Left lobe of liver (tissue), 2 donors: ENCODE measurements around the gene OCRL. TPM values are rescaled to one million over a fixed set of nuclear protein-coding genes. Genes with fewer than 3 reads are reported as not detected.

Experiments
- ATAC-seq: fragments of 200-7000 bp; cut with Tn5 transposase; one replicate; pipeline ENCODE4 v1.9.1; 2020; ENCODE audit warnings: mild to moderate bottlenecking, moderate library complexity
- DNase-seq: peaks from one replicate; pipeline ENCODE4 v3.0.0-alpha.2; 2020; ENCODE audit warnings: low spot score
- total RNA-seq: library from RNA; stranded (reverse); gene quantifications from one replicate; pipeline ENCODE4 v1.2.1, GENCODE V29; 2021
- donor health status: DM: no; HTN: no; CAD: no; lungs with moderate emphysema.
- donor health status: DM: no; HTN: yes; CAD: no.

The OCRL gene
- total RNA-seq: 7.5 TPM

DNA sequence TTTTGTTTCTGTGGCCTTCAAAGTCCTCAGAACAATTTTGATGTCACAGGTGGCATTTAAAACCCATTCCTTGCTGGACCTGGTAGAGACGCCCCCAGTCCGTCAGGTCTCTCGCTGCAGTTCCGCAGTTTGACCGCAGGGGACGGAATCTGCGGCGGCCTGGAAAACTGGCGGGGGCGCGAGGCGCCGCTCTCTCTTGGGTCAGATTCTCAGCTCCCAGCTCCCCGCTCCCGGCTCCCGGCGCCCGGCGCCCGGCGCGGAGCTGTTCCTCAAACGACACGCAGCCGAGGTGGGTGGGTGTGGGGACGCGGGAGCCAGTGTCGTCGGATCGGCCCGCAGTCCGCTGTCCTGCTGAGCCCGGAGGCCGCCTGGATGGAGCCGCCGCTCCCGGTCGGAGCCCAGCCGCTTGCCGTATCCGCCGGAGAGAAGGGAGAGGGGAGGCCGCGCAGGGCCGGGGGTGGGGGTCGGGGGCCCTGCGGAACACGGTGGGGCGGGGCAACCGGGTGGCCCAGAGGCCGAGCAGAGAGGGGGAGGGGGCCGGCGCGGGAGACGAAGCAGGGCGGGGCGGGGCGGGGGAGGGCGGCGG is at the start of gene OCRL:
Gene OCRL (plus strand): TSS at position 192 of the 586 bp plus-strand sequence. CDS start 181 bp downstream, at position 373.
- peak; percentile 90 for ATAC-seq

DNA sequence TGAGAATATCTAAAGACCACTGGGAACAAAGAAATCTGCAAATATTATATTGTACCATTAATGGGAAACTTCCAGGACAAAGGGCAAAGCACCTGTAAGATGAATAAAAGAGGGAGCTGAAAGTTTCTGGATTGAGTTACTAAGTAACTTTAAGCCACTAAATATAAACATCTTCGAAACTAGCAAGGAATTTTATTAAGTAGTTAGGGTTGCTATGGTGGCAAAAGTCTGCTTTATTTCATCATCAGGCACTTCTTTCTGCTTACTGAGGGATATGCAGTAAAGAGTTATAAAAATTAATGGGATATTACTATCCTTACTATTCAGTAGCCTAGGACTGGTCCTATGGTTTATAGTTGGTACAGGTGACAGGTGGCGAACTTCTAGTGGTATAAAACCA is 49.7 kb upstream of the OCRL start:
- ATAC-seq: no peak
- DNase-seq: no peak

More for the DNA sequence above, at the start of gene OCRL:
- DNase-seq: peak; percentile 62

DNA sequence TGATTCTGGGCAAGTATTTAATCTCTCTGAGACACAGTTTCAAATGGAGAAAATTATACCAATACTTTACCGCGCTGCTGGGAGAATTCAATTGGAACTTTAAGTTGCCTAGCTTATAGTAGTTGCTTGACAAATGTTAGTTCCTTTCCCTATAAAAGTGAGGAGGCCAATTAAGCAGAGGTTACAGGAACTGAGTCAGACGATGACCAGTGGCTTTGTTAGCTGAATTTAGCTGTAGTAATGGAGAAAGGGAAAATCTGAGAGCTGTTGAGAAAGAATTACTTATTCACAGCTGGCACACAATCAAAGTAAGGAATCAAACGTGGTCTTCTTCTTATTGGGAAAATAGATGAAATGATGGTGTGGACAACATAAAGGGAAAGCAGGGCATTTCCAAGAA is 46.4 kb upstream of the OCRL start:
- no peak for ATAC-seq
- DNase-seq: no peak

DNA sequence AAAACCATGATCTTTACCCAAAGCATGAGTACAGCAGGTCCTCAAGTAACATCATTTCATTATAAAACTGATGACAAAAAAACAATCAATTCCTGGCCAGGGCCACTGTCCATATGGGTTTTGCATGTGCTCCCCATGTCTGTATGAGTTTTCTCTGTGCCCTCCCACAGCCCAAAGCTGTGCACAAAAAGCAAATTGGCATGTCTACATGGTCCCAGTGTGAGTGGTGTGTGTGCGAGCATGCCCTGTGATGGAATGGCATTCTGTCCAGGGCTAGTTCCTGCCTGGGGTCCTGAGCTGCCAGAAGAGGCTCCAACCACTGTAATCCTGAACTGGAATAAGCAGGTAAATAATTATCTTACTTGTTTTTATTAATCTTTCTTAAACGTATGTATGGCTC is 45.2 kb upstream of the OCRL start:
- DNase-seq: no peak
- no peak for ATAC-seq

GRCh38 chrX:129495900-129496299 is 44.2 kb upstream of the OCRL start:
- no peak for DNase-seq

DNA sequence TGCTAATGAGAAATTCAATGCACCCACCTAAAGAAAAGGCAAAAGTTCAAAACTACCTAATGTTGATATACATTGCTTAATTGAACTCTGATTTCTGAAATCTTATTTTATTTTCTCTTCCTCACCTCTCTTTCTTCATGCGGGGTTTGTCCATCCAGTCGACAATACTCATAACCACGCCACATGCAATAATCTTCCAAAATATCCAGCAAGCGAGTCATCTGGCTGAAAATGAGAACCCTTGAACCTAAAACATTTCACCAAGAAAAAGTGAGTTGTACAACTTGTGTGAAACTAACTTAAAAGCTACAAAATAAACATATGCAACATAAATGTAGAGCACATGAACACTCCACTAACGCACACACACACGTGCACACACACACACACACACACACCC is 43.4 kb upstream of the OCRL start:
- ATAC-seq: no peak
- DNase-seq: no peak

More at GRCh38 chrX:129495900-129496299, 44.2 kb upstream of the OCRL start:
- ATAC-seq: no peak

DNA sequence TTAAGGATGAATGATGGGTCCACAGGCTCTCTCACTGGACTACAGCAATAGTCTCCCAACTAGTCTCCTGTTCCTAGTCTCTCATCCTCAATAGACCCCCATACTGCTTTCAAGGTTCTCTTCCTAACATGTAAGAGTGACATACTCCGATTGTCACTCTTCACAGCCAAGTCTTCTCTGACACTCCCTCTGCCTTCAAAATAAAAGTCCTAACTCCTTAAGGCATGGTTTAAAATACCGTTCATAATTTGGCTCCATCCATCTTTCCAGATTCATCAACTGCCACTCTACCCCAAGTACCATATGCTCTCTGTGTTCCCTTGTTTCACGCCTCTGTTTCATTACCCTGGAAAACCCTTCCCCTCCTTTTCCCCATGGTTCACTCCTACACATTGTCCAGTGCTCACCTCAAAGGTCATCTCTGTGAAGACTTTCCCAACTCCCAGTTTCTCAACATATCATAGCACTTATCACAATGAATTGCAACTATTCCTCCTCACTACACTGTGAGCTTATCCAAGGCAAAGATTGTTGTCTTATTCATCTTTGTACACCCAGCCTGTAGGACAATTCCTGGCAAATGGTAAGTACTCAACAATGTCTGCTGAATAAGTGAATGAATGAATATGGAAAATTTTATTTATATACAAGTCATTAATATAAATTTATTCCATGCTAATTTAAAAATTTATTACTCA is 42.8 kb upstream of the OCRL start:
- no peak for DNase-seq
- no peak for ATAC-seq

DNA sequence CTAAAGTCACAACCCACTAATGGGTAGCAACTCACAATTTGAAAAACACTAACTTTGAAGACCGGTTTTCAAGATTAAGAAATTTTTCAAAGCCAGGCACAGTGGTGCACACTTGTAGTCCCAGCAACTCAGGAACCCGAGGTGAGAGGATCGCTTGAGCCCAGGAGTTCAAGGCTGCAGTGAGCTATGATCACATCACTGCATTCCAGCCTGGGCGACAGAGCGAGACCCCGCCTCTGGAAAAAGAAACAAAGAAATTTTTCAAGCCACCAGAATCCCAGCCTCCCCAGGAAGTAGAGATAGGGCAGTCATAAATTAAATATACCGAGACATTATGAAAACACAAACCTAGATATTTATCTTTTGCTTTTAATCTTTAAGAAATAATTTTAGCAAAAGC is 29.7 kb upstream of the OCRL start:
- ATAC-seq (no peak), DNase-seq (no peak)

GRCh38 chrX:129511689-129512088 is 28.4 kb upstream of the OCRL start:
- peak; percentile 52 for ATAC-seq
- no peak for DNase-seq

- DNase-seq: no peak
- ATAC-seq: no peak
Measured at GRCh38 chrX:129512409-129512808, 27.6 kb upstream of the OCRL start.

DNA sequence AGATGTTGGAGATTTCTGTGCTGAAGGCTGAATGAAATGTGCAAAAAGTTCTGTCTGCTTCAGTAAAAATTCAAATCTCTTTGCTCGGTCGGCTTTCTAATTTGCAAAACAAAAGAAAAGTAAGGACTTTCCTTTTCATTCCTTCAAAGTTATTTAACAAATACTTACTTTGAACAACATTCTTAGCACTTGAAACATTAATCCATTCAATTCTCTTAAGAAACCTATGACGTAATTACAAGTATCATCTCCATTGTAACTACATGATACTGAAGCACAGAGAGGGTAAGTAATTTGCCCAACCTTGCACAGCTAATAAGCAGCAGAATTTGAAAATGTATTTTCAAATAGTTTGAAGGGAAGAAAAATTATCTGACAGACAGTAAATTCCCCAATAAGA is 23.7 kb upstream of the OCRL start:
- ATAC-seq: no peak
- DNase-seq: no peak

DNA sequence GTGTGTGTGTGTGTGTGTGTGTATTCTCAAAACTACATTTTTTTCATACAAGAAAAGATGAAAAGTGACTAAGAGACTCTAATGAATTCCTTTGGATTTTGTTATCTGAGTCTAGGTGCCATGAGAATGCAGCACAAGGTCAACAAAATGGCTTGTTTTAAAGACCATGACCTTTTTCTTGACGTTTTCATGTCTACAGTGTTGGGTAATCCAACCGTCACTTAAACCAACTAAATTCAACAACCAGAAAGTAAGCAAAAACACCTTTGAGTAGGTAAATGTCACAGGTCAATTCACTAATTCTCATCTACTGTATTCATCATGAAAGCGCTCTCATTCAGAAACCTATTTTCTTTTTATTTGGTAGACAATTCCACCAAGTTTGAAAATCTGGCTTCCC is 19.9 kb upstream of the OCRL start:
- DNase-seq (no peak), ATAC-seq (no peak)

GRCh38 chrX:129522184-129523078 is 17.6 kb upstream of the OCRL start:
- peak; percentile 60 for DNase-seq
- ATAC-seq: peak; percentile 68

DNA sequence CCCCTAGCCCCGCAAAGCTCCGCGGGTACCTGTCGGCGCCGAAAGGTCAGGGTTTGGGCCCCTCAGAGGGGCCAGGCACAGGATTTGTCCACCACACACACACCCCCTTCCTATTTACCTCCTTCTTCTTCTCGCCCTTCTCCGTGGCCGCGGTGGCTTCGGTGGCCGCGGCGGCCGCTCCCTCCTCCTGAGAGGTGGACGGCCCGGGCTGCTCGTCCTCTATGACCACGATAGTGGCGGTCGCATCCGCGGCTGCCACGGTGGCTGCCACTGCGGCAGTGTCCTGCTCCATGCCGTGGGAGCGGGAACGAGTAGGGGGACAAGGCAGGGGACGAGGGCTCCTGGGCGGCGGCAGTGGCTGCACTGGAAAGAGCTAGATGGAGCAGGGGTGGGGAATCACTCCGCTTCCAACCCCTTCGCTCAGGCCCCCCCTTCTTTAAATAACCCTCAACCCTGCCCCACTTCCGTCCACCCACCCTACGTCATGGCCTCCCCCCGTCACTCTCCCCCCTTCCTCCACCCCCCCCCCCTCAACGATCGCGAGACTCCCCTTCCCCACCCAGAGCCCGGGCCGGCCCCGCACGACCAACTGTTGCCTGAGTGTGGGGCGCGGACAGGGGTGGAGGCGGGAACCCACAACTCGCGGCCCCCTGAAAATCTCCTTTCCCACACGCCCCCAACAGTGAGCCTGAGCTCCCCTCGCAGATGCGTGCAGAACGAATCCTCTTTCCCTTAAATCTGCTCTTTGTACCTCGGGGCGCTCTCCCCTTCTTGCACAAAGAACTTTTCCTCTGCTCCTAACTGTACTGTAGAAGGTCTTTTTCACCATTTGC is 16.8 kb upstream of the OCRL start, which contains the start of gene SMARCA1:
Gene SMARCA1 (minus strand): TSS at position 412 of the 833 bp plus-strand sequence. CDS start 120 bp downstream, at position 292.
- peak; percentile 49 for DNase-seq

DNA sequence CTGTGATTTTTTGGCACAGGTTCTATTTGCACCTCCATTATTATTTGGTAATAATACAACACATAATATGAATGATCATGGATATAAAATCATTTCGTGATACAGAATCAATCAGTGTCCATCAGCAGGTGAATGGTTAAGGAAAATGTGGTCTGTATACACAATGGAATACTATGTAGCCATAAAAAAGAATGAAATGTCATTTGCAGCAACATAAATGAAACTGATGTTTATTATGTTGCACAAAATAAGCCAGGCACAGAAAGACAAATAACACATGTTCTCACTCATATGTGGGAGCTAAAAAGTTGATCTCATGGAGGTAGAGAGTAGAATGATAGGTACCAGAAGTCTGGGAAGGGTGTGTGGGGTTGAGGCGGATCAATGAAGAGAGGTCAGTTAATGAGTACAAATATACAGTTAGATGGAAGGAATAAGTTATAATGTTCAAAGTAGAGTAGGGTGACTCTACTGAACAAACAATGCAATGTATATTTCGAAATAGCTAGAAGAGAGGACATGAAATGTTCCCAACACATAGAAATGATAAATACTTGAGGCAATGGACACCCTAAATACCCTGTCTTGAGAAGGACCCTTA is 15.7 kb upstream of the OCRL start:
- ATAC-seq: no peak

More for the DNA sequence above, 16.8 kb upstream of the OCRL start, which contains the start of gene SMARCA1:
- ATAC-seq: peak; percentile 69

GRCh38 chrX:129525162-129525561 is 14.9 kb upstream of the OCRL start:
- peak; percentile 60 for ATAC-seq
- peak; percentile 62 for DNase-seq

More for the DNA sequence above, 15.7 kb upstream of the OCRL start:
- DNase-seq: no peak

DNA sequence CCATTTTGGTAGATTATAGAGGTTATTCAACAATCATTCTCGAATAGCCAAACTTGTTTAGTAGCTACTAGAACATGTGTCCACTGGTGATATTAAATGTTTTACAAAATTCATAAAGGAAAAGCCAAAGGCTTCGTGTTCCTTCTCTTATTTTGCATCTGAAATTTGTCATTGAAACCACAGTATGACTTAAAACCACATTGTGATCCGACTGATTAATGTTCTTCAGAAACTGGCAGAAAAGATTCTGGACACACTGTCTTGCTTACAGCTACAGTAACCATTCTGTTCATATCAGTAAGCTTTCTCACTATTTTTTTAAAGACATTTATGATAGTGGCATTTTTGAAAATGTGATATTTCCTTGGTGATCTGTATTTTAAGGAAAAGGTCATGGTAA is 14.2 kb upstream of the OCRL start:
- DNase-seq: no peak
- ATAC-seq: no peak

GRCh38 chrX:129529685-129530281 is 10.3 kb upstream of the OCRL start:
- ATAC-seq (no peak), DNase-seq (no peak)

DNA sequence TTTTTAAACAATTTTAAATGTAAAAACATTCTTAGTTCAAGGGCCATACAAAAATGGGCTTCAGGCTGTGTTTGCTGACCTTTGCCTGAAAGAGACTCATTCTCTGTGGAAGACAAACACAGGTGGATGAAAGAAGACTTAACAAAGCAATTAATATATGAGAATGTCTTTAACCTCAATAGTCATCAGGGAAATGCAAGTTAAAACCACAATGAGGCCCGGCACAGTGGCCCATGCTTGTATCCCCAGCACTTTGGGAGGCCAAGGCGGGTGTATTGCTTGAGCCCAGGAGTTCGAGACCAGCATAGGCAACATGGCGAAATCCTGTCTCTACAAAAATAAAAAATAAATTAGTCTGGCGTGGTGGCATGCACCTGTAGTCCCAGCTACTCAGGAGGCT is 9.6 kb upstream of the OCRL start:
- DNase-seq (no peak), ATAC-seq (no peak)

GRCh38 chrX:129531132-129531531 is 8.9 kb upstream of the OCRL start:
- DNase-seq: no peak
- peak; percentile 74 for ATAC-seq
